K562 treated with DMSO at 1 percent for 12 hours (cell line): ENCODE measurements around the gene TDG. TPM values are rescaled to one million over a fixed set of nuclear protein-coding genes. Genes with fewer than 3 reads are reported as not detected.

Experiments used
- total RNA-seq: library from RNA; unstranded; fragments of 300-600 nt; gene quantifications from 2 replicates; pipeline ENCODE4 v1.2.3, GENCODE V29; 2022; ENCODE audit not compliant: insufficient read depth

The TDG gene
- 15.5 and 37.8 TPM in 2 replicates for total RNA-seq

GRCh38 chr12:103965590-103966504 lies at the start of gene TDG:
TSS of gene TDG (plus strand) at chr12:103965872. CDS start at chr12:103966038, 166 bp downstream.

DNA sequence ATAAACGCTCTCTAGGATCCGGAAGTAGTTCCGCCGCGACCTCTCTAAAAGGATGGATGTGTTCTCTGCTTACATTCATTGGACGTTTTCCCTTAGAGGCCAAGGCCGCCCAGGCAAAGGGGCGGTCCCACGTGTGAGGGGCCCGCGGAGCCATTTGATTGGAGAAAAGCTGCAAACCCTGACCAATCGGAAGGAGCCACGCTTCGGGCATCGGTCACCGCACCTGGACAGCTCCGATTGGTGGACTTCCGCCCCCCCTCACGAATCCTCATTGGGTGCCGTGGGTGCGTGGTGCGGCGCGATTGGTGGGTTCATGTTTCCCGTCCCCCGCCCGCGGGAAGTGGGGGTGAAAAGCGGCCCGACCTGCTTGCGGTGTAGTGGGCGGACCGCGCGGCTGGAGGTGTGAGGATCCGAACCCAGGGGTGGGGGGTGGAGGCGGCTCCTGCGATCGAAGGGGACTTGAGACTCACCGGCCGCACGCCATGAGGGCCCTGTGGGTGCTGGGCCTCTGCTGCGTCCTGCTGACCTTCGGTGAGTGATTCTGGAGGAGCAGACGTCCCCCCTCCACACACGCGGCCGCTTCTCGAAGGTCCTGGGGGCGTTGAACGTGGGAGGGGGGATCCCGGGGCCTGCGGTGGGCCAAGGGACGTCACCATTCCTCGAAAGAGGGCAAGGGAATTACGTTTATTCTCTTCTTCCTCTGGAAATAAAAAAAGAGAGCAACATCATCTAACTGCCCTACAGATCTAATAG lies 35.5 kb upstream of the TDG start, which contains the start of gene HSP90B1:
Gene HSP90B1, plus strand, starts transcription at position 377 of the 753 bp plus-strand sequence. Its CDS starts 106 bp downstream, at position 483.

Other genes with a start within 250 kb of the TDG start
- gene NT5DC3, start 124.6 kb upstream of the TDG start, total RNA-seq = 2.8 and 9.1 TPM in 2 replicates
- 282 and 447 TPM in 2 replicates for gene HSP90B1, start 35.5 kb upstream of the TDG start, total RNA-seq
- gene GLT8D2, start 84.3 kb downstream of the TDG start, total RNA-seq = not detected in 2 replicates
- gene HCFC2, start 98.7 kb downstream of the TDG start, total RNA-seq = 0.77 and 6.6 TPM in 2 replicates
- 12.3 and 25.5 TPM in 2 replicates for gene NFYB, start 172.3 kb downstream of the TDG start, total RNA-seq
- gene TXNRD1, start 249.9 kb downstream of the TDG start, total RNA-seq = 51.3 and 126 TPM in 2 replicates